Omental fat pad (tissue), 4 donors: ENCODE measurements around the gene CASK. TPM values are rescaled to one million over a fixed set of nuclear protein-coding genes. Genes with fewer than 3 reads are reported as not detected.

Experiments
- ATAC-seq: fragments of 150-250 bp; one replicate; pipeline ENCODE4 v1.9.1; 2016; ENCODE audit warnings: mild to moderate bottlenecking, moderate library complexity; ENCODE audit not compliant: low FRiP score
- DNase-seq: peaks from one replicate; pipeline ENCODE4 v3.0.0-alpha.2; 2019; ENCODE audit warnings: low spot score
- total RNA-seq, 4 donors: library from RNA; depleted of rRNA; stranded (reverse); fragments of >200 nt; gene quantifications; one replicate each; pipeline ENCODE4 v1.1.0, GENCODE V29; 2016
- TF ChIP-seq, protein P1 (sequence below), 3 donors: fragments of 450-650 bp; IDR thresholded peaks; one replicate each; pipeline ENCODE4 v1.5.1; 2016 to 2017; ENCODE audit warnings: antibody characterized with exemption in 3 of 3, mild to moderate bottlenecking in 3 of 3, moderate library complexity in 2 of 3

CASK gene
- total RNA-seq, 4 donors from 2014 or later: 26.8 to 42.4 (median 32.9) TPM

DNA sequence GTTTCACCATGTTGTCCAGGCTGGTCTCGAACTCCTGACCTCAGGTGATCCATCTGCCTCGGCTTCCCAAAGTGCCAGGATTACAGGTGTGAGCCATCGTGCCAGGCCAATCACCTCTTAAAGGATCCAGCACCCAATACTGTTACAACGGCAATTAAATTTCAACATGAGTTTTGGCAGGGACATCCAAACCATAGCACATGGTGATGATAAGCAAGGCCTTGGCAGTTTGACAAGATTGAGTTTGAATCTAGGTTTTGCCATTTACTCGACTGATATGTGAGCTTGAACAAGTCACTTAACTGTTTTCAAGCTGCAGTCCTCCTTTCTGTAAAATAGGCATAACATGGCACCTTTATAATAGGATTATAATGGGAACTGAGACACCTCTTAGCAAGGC is 115.3 kb downstream of the CASK start:
- no peak for ATAC-seq
- DNase-seq: no peak
- TF ChIP-seq, protein P1, sequence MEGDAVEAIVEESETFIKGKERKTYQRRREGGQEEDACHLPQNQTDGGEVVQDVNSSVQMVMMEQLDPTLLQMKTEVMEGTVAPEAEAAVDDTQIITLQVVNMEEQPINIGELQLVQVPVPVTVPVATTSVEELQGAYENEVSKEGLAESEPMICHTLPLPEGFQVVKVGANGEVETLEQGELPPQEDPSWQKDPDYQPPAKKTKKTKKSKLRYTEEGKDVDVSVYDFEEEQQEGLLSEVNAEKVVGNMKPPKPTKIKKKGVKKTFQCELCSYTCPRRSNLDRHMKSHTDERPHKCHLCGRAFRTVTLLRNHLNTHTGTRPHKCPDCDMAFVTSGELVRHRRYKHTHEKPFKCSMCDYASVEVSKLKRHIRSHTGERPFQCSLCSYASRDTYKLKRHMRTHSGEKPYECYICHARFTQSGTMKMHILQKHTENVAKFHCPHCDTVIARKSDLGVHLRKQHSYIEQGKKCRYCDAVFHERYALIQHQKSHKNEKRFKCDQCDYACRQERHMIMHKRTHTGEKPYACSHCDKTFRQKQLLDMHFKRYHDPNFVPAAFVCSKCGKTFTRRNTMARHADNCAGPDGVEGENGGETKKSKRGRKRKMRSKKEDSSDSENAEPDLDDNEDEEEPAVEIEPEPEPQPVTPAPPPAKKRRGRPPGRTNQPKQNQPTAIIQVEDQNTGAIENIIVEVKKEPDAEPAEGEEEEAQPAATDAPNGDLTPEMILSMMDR (IDR thresholded peaks at IDR 0.05): no peak

DNA sequence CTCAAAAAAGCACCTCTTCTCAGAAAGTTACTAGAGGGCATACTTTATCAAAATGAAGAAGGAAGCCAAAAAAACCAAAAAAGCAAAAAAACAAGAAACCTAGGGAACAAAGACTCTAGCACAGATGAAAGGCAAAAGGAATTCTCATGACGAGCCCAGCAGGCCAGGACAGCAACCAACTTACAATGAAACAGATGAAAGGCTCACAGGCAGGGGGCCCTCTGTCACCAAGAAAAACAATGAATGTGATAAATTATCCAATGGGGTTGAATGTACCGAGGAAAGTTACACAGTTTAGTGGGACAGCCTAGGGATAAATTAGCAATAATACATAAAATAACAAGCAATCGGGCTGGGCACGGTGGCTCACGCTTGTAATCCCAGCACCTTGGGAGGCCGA is 120.4 kb downstream of the CASK start:
- ATAC-seq (no peak), DNase-seq (no peak)
- TF ChIP-seq, protein P1 (IDR thresholded peaks at IDR 0.05): no peak

GRCh38 chrX:41799661-41800060 is 123.7 kb downstream of the CASK start:
- TF ChIP-seq, protein P1 (IDR thresholded peaks at IDR 0.05): no peak
- ATAC-seq: no peak
- DNase-seq: no peak

- ATAC-seq (no peak), DNase-seq (no peak)
- TF ChIP-seq, protein P1 (IDR thresholded peaks at IDR 0.05): no peak
Measured at GRCh38 chrX:41796577-41796976, 126.8 kb downstream of the CASK start.

- TF ChIP-seq, protein P1 (IDR thresholded peaks at IDR 0.05): no peak
- no peak for DNase-seq
Measured at GRCh38 chrX:41796046-41796445, 127.3 kb downstream of the CASK start.

DNA sequence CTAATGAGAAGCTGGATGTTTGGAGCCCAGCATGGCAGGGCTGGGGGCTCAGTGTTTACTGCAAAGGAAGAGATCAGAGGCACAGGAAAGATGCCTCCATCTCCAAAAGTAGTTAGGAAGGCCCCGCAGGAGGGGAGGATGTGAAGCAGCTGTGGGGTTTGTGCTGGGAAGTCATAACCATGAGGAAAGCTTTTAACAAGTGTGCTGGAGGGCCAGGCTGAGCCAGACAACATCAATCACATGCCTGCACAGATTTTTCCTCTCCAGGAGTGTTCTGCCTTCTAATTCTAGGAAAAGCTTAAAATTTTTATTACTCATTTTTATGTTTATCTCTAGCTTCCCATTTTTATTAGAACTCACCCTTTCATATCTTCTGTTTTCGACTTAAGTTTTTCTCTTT is 134.0 kb downstream of the CASK start:
- TF ChIP-seq, protein P1 (IDR thresholded peaks at IDR 0.05): no peak
- ATAC-seq (no peak), DNase-seq (no peak)

More at GRCh38 chrX:41796046-41796445, 127.3 kb downstream of the CASK start:
- ATAC-seq: no peak

DNA sequence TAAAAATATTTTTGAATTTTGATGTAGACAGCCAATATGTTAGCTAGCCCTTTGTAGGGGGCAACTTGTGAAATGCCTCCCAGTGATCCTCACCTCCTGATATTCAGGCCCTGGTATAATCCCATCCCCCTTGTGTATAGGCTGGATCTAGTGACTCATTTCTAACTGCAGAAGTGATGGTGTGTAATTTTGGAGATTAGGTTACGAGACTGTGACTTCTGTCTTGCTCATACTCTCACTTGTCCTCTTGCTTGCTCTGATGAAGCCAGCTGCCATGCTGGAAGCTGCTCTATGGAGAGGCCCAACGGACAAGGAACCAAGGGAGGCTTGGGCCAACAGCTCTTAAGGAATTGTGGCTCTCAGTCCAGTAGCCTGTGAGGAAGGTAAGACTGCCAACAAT is 137.7 kb downstream of the CASK start:
- no peak for ATAC-seq

More for the DNA sequence above, 137.7 kb downstream of the CASK start:
- TF ChIP-seq, protein P1 (IDR thresholded peaks at IDR 0.05): no peak
- no peak for DNase-seq
